GM19239 (cell line): ENCODE data around the gene NMBR.
A peak's percentile ranks its signal among the peaks of the same experiment; 100 is the strongest.
"Not testable (repeated sequence)": the region's sequence is repeated elsewhere in the genome, so short reads cannot be mapped to it uniquely, and the experiment has no call there.

Source experiments
- DNase-seq: peaks from one replicate; pipeline ENCODE4 v3.0.0; 2011; ENCODE audit warnings: low spot score; ENCODE audit not compliant: insufficient read length
- FAIRE-seq: peaks from 2 replicates; lab custom pipeline; 2011; peaks lifted over from hg19 to GRCh38; lab: Jason Lieb, UNC

Gene NMBR

GRCh38 chr6:142146828-142147662 lies at the start of gene NMBR, which contains the start of gene VTA1:
TSS of gene NMBR (minus strand) at chr6:142147122. CDS start at chr6:142088658, 58,464 bp downstream.
TSS of gene VTA1 (plus strand) at chr6:142147263. CDS start at chr6:142147288, 25 bp downstream.
- peak; percentile 99 for FAIRE-seq
- peak; percentile 65 for DNase-seq

GRCh38 chr6:142195862-142196541 lies 49.1 kb upstream of the NMBR start:
- DNase-seq: no peak
- no peak for FAIRE-seq

- DNase-seq (no peak), FAIRE-seq (no peak)
Observed at GRCh38 chr6:142193621-142194020, 46.7 kb upstream of the NMBR start.

- no peak for FAIRE-seq
Observed at GRCh38 chr6:142192343-142192742, 45.4 kb upstream of the NMBR start.

GRCh38 chr6:142189057-142189456 lies 42.1 kb upstream of the NMBR start:
- FAIRE-seq (no peak), DNase-seq (no peak)

More at GRCh38 chr6:142192343-142192742, 45.4 kb upstream of the NMBR start:
- DNase-seq: no peak

- not testable (repeated sequence) for DNase-seq, FAIRE-seq
Observed at GRCh38 chr6:142188341-142188740, 41.4 kb upstream of the NMBR start.

GRCh38 chr6:142187209-142187608 lies 40.3 kb upstream of the NMBR start:
- no peak for FAIRE-seq
- no peak for DNase-seq

GRCh38 chr6:142185641-142186040 lies 38.7 kb upstream of the NMBR start:
- FAIRE-seq (no peak), DNase-seq (no peak)

- DNase-seq (no peak), FAIRE-seq (no peak)
Observed at GRCh38 chr6:142184307-142184706, 37.4 kb upstream of the NMBR start.

GRCh38 chr6:142183351-142183750 lies 36.4 kb upstream of the NMBR start:
- DNase-seq: no peak

GRCh38 chr6:142182004-142182403 lies 35.1 kb upstream of the NMBR start:
- DNase-seq (no peak), FAIRE-seq (no peak)

More at GRCh38 chr6:142183351-142183750, 36.4 kb upstream of the NMBR start:
- no peak for FAIRE-seq

GRCh38 chr6:142178129-142178528 lies 31.2 kb upstream of the NMBR start:
- FAIRE-seq (no peak), DNase-seq (no peak)

GRCh38 chr6:142174703-142175102 lies 27.8 kb upstream of the NMBR start:
- DNase-seq: no peak
- no peak for FAIRE-seq

- no peak for DNase-seq
- FAIRE-seq: no peak
Observed at GRCh38 chr6:142173980-142174379, 27.1 kb upstream of the NMBR start.

- DNase-seq: no peak
- FAIRE-seq: no peak
Observed at GRCh38 chr6:142172758-142173157, 25.8 kb upstream of the NMBR start.

- no peak for FAIRE-seq
- no peak for DNase-seq
Observed at GRCh38 chr6:142171351-142171750, 24.4 kb upstream of the NMBR start.

GRCh38 chr6:142167486-142167885 lies 20.6 kb upstream of the NMBR start:
- no peak for DNase-seq
- no peak for FAIRE-seq

- no peak for DNase-seq
- FAIRE-seq: no peak
Observed at GRCh38 chr6:142167071-142167470, 20.1 kb upstream of the NMBR start.

GRCh38 chr6:142165227-142165626 lies 18.3 kb upstream of the NMBR start:
- DNase-seq: no peak
- no peak for FAIRE-seq

- FAIRE-seq (no peak), DNase-seq (no peak)
Observed at GRCh38 chr6:142162780-142163179, 15.9 kb upstream of the NMBR start.

- not testable (repeated sequence) for FAIRE-seq, DNase-seq
Observed at GRCh38 chr6:142156758-142157068, 9.8 kb upstream of the NMBR start.
